ENCODE results near the gene F8.
"Not testable (repeated sequence)": the region's sequence is repeated elsewhere in the genome, so short reads cannot be mapped to it uniquely, and the experiment has no call there.

F8 gene

GRCh38 chrX:154855256-154855655 is 167.3 kb downstream of the F8 start:
- no peak for DNase-seq

- DNase-seq, result no peak
Observed at GRCh38 chrX:154850957-154851611, 171.4 kb downstream of the F8 start.

GRCh38 chrX:154840856-154841255 is 181.7 kb downstream of the F8 start:
- peak; percentile 54 for DNase-seq

- DNase-seq, result no peak
Observed at GRCh38 chrX:154836163-154836562, 186.4 kb downstream of the F8 start.

GRCh38 chrX:154834562-154834961 is 188.0 kb downstream of the F8 start, which contains the start of gene SMIM9:
Gene SMIM9 (minus strand): TSS chrX:154834662. CDS start chrX:154830856, 3,806 bp downstream.
- no peak for DNase-seq

- no peak for DNase-seq
Observed at GRCh38 chrX:154833746-154834274, 188.7 kb downstream of the F8 start.

GRCh38 chrX:154829926-154830442 is 192.5 kb downstream of the F8 start:
- no peak for DNase-seq

- DNase-seq, result no peak
Observed at GRCh38 chrX:154829134-154829533, 193.4 kb downstream of the F8 start.

- no peak for DNase-seq
Observed at GRCh38 chrX:154828016-154828408, 194.5 kb downstream of the F8 start.

GRCh38 chrX:154827194-154828015 is 195.1 kb downstream of the F8 start:
- no peak for DNase-seq

- not testable (repeated sequence) for DNase-seq
Observed at GRCh38 chrX:154825586-154825985, 196.9 kb downstream of the F8 start.

- DNase-seq, result no peak
Observed at GRCh38 chrX:154824638-154825037, 197.9 kb downstream of the F8 start.

- no peak for DNase-seq
Observed at GRCh38 chrX:154822029-154822428, 200.5 kb downstream of the F8 start.

- no peak for DNase-seq
Observed at GRCh38 chrX:154821523-154821922, 201.0 kb downstream of the F8 start.

- no peak for DNase-seq
Observed at GRCh38 chrX:154819771-154820341, 202.7 kb downstream of the F8 start.

GRCh38 chrX:154818916-154819770 is 203.4 kb downstream of the F8 start:
- DNase-seq, result no peak

GRCh38 chrX:154817048-154817618 is 205.4 kb downstream of the F8 start:
- not testable (repeated sequence) for DNase-seq

GRCh38 chrX:154816326-154816898 is 206.1 kb downstream of the F8 start:
- DNase-seq, result not testable (repeated sequence)

GRCh38 chrX:154815274-154815818 is 207.2 kb downstream of the F8 start:
- DNase-seq, result no peak

GRCh38 chrX:154813801-154814200 is 208.7 kb downstream of the F8 start:
- no peak for DNase-seq

- no peak for DNase-seq
Observed at GRCh38 chrX:154812341-154813101, 210.0 kb downstream of the F8 start.

Measured in NCI-H748 treated with DMSO at 0.1 percent for 48 hours (cell line).